ENCODE results near the gene SCTR.
A peak's percentile ranks its signal among the peaks of the same experiment; 100 is the strongest.

Gene SCTR

DNA sequence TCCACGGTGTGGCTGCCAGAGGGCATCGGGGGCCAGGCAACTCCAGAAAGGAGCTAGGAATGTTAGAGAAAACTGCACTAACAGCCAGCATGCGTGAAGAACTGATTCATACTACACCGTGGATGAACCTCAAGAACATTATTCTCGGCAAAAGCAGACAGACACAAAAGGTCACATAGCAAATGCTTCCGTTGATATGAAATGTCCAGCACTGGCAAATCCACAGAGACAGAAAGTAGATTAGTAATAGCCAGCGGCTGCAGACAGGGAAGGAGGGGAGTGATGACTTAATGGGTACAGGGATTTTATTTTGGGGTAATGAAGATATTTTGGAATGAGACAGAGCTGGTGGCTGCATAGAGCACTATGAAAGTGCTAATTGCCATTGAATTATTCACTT is 37.4 kb downstream of the SCTR start:
- no peak for DNase-seq

DNA sequence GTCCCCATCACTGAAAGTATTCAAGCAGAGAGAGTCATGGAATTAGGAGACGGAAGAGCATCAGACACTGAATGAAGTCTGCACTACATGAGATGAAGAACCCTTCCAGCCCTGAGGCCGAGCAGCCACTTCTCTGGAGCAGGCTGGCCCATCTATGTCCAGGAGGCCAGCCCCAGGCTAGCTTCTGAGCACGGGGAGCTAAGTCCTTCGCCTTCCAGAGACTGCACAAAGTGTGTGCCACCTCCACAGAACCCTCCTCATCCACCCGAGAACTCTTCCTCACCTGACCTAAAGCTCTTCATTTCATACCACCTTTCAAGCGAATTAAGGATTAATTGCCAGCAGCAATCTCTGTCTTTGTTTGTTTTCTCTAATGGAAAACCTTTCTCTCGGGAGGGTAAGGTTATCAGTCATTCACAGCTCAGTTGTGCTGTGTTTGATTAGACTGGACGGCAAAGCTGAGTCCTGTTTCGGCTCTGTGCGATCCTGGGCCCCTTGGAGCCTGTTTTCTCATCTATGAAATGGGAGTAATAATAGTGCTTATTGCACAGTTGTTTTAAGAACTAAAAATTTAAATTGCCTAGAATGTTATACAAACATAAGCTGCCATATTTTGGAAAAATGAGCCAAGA is 38.0 kb downstream of the SCTR start:
- no peak for DNase-seq

DNA sequence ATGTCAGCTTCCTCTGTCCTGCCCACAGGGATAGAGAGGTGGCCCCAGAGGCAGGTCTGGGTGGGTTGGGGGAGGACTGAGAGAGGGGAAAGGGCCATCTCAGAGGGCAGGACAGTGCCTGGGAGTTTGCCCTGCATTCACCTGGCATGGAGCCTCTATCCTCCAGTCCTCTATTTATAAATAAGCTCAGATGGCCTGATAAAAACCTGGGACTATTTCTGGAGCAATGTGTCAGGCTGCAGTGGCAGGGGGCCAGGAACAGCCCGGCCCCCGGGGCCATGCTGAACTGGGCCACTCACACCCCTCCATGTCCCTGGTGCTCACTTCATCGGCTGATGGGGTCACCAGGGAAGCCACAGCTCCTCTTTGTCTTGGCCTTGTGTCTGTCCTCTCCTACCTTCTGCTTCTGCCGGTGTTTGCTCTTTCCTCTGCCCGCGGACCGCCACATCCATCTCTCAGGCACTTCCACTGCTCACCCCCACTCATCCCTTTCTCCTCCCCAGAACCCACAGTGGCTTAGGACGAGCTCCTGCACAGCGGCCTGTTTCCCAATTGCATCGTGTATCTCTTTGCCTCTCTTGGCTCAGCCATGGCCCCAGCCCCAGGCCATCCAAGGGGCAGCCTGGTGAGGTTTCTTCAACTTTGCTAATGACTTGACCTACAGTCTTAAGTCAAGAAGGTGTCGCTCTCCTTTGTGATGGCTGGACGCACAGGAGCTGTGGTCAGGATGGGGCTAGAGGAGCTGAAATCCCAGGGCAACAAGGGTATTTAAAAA is 38.8 kb downstream of the SCTR start:
- DNase-seq = no peak

- no peak for DNase-seq
Measured at GRCh38 chr2:119484834-119485233, 39.4 kb downstream of the SCTR start.

DNA sequence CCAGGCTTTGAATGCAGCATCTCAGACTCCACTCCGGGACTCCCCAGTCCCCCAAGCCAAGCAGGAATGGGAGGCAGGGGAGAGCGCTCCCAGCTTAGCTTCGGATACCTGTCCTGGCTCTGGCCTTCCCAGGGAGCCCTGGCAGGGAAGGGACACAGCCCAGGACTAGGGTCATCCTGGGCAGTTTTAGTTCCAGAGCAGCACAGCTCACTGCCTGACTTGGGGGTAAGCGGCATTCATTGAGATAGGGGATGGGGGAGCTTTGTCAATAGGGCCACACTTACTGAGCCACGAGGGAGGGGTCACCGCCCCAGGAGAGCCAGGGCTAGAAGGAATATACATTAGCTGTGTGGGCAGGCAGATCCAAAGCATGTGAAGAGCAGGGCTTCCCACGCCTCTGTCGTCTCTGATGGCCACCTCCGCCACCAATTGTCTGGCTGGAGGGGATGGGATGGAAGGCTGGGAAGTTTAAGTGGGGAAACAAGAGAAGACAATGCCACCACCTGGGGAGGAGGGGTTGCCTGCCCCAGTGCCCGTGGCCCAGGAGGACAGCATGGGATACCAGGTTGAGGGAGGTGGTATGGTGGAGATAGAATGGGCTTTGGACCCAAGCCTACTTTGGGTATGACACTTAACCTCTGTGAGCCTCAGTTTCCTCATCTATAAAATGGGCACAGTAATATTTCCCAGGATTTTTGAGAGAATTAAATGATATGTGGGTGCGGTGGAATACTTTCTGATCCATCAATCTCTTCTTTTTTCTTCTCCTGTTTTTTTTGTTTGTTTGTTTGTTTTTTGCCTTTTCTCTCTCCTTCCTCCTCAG is 40.2 kb downstream of the SCTR start:
- no peak for DNase-seq

DNA sequence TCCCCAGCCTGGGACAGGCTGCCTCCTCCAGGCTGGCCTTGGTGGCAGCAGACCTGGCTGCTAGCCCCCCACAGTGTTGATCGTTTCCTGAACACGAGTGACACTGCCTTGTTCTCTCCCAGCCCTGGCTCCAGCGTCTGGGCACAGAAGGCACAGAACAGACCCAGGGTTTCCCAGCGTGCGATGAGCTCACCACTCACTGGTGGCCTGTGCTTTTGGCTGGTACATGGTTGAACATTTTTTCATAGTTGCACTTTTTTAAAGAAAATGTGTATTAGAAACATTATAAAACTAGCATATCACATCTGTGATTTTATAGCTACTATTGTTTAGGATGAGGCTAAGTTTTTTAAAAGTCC is 40.9 kb downstream of the SCTR start:
- DNase-seq = no peak

- no peak for DNase-seq
Measured at GRCh38 chr2:119482481-119483394, 41.5 kb downstream of the SCTR start.

DNA sequence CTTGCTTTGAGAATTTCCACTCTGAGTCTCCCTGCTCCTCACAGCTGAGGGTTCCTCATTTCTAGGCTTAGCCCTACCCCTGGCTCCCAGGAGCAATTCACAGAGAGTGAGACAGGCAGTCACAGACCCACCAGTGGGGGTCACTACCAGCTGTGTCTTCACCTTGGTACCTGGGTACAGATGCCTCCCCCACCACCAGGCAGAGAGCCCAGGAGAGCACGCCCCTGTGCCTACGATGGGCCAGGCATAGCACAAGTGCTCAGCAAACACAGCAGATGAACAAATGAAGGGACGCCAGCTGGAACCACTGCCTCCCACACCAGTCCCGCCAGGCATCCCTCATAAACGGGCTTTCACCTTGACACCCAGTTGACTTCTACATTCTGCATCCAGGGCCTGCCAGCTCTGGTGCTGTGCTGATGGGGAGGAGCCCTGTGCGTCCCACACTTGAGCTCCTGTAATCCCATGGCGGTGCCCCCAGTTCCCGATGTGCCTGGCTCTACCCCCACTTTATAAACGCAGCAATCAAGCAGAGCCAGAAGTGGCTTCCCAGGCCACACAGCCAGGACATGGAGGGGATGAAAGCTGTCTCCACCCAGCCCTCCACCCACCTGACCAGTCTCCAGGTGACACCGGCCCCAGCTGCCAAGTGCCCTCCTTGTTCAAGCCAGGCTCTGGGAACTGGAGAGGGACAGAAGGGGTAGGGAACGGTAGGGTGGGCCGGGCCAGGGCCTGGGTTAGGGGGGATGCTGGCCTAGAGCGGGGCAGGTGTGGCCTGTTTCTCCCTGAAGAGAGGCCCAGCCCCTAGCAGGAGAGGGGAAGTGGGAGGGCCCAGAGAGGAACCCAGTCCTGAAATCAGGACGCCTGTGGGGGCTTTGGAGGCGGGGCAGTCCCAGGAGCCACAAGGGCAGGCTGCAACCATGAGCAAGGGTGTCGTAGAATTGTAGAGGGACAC is 42.5 kb downstream of the SCTR start:
- no peak for DNase-seq

- no peak for DNase-seq
Measured at GRCh38 chr2:119480718-119481142, 43.6 kb downstream of the SCTR start.

GRCh38 chr2:119480184-119480583 is 44.1 kb downstream of the SCTR start:
- no peak for DNase-seq

DNA sequence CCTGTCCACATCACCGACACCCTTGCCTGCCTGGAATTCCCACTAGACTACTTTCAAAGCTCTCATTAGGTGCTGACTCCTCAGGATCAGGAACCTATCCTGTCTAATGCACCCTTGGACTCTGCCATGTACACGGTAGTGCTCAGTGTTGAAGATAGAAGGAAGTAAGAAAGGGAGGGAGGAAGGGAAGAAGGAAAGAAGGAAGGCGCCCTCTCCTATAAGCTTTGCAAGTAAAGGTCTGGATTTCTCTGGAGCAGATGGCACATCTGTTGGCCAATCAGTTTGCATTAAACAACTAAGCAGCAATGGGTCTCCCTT is 45.3 kb downstream of the SCTR start:
- DNase-seq = no peak

DNA sequence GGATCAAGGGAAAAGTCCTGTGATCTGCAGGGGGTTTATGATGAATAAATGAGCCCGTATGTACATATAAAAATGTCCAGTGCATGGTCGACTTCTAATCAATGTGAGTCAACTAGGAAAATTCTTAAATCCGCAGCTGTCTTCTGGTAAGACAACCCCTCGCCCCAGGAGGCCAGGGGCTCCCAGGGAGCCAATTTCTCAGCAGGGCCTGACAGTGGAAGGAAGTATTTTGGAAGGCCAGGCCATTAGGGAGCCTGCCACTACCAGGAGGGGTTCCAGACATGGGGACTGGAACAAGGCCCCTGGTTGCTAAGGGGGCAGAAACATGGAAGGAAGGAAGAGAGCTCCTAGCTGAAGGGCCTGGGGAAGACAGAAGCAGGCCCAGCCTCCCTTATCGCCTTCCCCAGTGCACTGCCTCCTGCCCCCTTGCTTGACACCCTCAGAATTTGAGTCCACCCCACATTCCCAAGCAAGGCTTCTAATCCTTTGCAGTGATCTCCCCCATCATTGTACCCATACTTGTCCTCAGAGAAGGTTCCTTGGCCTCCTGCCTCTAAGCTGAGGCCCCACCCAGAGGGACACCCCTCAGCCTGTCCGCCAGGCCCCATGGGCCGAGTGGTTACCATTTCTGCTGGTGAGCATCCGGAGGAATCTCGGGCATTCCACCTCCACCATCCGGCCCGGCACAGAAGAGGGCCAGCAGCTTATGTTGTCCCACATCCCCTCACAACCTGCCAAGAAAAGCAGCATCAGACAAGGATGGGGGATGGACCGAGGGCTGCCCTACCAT is 45.9 kb downstream of the SCTR start:
- no peak for DNase-seq

- no peak for DNase-seq
Measured at GRCh38 chr2:119477113-119477505, 47.2 kb downstream of the SCTR start.

- DNase-seq = peak in 2 of 5 experiments; percentile 10 to 38
Measured at GRCh38 chr2:119476301-119477112, 47.8 kb downstream of the SCTR start.

DNA sequence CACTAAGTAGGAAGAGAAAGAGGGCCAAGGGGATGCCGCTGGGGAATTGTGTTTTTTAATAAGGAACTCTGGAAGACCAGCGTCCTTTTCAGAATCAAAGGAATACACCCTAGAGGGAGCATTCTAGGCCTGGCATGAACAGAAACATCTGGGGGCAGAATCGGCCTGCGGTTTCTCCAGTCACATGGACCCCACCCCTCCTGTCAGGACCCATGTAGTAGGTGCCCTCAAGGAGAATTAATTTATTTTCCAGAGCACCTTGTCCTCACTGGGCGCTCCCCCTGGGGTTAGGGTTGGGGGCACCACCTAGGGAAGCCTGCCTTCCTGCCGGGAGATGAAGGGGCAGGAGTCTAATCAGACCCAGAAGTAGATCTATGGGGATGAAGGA is 48.4 kb downstream of the SCTR start:
- no peak for DNase-seq

GRCh38 chr2:119475225-119475856 is 48.9 kb downstream of the SCTR start:
- no peak for DNase-seq

DNA sequence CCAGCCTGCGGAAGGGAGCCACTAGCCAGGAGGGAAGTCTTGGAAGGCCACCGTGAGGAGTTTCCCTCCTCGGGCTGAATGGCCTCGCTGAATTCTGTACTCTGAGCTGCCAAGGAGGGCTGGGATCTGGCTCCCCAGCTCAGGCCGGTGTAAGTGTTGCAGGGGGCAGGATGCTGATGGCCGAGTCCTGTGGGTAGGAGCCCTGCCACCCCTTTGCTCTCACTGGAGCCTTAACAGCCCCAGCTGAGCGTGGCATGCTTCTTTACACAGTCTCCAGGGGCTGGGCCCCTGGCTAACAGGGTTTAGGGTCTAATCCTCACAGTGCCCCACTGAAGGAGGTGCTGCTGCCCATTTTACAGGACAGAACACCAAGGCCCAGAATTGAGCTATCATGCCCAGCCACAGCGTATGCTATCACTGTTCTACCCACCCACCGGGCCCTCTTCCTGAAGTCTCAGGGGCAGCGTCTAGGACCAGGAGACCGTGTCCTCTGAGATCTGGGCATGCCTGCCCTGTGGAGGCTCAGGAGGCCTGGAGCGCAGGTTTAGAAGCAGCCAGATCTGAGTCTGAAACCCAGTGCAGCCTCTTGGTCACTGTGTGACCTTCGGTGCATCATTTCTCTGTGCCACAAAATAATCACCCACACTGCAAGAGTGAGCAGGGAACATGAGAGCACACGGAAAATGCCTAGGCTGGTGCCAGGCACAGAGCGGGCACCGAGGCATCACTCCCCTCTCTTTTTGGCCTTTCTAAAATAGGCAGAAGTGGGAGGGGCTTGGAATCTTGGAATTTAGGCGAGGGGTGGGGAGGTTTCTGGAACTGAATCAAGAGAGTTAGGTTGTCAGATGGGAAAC is 49.7 kb downstream of the SCTR start:
- DNase-seq = no peak

DNA sequence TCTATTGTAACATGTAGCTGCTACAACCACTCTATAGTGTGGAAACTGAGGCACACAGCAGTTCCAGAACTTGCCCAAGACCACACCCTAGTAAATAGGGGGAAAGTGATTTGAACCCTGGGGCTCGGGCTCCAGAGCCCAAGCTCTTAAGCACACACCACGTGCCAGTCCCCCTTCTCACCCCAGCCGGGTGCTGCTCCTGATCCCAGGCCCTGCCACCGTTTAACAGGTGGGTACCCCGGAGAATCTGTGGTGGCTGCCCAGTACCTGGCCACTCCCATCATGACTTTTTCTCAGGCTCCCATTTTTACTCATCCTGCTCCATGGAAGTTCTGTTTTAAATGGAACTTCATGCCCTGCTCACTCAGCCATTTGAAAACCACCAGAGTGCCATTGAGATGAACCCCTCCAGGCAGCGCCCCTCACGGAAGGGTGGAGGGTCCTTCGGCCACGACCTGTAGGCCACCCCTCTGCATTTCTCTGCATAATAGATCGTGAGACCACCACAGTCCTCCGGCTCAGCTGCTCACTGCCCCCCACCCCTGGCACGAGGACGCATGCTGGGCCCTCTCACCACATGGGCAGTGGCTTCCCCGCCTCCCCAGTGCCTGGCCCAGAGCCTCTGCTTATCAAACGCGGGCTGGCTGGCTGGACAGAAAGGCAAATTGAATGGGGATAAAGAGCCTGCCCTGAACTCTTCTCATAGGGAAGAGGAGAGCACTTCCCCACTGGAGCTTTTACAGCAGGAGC is 50.5 kb downstream of the SCTR start:
- DNase-seq = no peak

All from T-helper 2 cell (primary cell).